HG03108 (cell line): ENCODE measurements around the gene SDR42E2.
"Not testable (repeated sequence)": the region's sequence is repeated elsewhere in the genome, so short reads cannot be mapped to it uniquely, and the experiment has no call there.

Experiments
- ATAC-seq: cut with Tn5 transposase; IDR thresholded peaks from one replicate; pipeline ENCODE4 v1.9.1; 2021; ENCODE audit warnings: moderate library complexity; ENCODE audit not compliant: unreplicated experiment

Gene SDR42E2

DNA sequence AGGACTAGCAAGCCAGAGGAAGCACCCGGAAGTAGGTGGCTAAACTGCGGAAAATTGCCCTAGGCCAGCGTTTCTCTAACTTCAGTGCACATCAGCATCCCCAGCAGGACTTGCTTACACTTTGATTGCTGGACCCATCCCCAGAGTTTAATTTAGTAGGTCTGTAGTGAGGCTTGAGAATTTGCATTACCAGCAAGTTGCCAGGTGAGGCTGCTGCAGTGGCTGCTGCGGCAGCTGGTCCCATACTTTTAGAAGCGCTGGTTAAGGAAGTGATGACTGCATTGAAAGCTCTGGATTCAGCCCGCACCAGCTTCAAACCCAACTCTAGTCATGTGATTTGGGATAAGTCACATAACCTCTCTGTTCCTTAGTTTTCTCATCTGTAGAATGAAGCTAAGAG lies 48.0 kb downstream of the SDR42E2 start:
- ATAC-seq = no peak

- no peak for ATAC-seq
These were observed 48.5 kb downstream of the SDR42E2 start for GRCh38 chr16:22210854-22211253.

DNA sequence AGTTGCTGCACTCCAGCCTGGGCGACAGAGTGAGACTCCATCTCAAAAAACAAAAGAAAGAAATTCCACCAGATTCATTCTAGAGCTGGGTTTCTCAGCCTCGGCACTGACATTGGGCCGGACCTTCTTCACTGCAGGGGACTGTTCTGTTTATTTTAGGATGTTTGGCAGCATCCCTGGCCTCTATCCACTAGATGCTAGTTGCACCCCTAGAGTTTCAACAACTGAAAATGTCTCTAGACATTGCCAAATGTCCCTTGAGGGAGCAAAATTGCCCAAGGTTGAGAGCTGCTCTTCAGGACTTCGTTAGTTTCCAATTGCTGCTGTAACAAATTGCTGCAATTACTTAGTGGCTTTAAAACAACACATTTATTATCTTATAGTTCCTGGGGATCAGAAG lies 50.9 kb downstream of the SDR42E2 start:
- no peak for ATAC-seq

DNA sequence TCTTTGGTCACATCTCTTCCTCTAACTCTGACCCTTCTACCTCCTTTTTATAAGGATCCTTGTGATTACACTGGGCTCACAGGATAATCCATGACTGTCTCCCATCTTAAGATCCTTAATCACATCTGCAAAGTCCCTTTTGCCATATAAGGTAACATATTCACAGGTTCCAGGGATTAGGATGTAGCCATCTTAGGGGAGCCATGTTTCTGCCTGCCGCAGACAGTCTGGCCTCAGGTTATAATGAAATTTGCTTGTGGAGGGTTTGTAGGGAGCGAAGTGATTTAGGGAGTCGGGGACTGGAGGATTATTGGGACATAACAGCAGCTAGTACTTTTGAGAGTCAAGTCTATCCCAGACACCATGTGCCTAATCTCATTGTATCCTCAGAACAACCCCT lies 51.5 kb downstream of the SDR42E2 start:
- ATAC-seq = no peak

GRCh38 chr16:22214402-22214801 lies 52.1 kb downstream of the SDR42E2 start:
- ATAC-seq = no peak

GRCh38 chr16:22214889-22215288 lies 52.6 kb downstream of the SDR42E2 start:
- no peak for ATAC-seq

DNA sequence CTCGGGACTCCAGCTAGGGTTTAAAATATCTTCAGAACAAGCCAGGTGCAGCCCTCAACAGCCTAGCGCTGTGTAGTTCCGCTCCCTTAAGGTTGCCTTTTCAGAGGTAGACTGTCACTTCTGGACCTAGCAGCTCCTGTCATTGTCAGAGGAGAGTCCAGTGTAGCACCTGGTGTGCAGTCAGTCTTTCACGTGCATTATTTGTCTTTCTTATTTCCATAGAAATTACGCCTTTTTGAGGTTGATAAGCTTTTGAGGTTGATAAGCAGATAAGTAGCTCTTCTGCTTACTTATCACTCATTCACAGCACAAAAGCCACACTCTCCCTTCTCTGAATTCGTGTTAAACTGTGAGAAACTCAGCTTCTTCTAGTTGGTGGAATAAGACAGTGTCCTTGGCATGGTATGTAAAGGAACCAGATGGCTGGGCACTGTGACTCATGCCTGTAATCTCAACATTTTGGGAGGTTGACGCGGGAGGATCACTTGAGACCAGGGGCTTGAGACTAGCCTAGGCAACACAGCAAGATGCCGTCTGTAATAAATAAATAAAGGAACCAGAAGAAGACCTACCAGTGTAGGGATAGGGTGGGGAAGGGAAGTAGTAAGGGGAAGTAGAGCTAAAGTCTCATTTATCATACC lies 54.0 kb downstream of the SDR42E2 start:
- ATAC-seq = no peak

- ATAC-seq = not testable (repeated sequence)
These were observed 54.5 kb downstream of the SDR42E2 start for GRCh38 chr16:22216832-22217225.

DNA sequence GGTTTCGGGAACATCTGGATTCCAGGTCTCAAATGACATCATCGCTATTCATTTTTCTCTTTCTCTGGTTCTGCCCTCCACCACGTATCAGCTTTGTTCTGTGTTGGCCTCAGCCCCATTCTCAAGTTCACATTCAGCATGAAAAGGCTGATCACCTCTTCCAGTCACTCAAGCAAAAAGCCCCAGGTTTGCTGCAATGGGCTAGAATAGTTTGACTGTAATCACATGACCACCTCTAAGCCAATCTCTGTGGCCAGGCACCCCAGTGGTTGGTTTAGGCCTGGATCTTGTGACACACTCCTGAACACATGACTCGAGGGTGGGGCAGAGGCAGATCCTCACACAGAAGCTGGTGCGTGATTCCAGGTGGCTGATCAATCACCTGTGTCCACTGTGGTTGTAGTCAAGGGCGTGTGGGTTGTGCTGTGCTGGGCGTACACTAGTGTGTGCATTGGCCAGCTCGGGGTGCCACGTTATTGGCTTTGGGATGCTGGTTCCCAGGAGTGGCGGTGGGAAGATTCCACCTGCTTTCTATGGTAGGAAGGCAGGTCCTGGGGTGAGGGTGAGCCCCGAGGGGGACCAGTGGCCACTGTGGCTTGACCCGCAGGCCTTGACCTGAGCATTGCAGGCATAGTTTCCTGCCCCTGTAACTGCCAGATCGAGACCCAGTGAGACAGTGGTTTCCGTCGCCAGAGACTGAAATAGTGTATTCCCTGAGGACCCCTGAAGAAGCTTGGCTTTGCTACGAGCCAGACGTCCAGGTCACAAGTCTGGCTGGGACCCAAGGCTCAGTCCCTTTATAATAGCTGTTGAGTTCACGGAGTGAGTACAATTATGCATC lies 55.8 kb downstream of the SDR42E2 start:
- ATAC-seq = peak; percentile 87

DNA sequence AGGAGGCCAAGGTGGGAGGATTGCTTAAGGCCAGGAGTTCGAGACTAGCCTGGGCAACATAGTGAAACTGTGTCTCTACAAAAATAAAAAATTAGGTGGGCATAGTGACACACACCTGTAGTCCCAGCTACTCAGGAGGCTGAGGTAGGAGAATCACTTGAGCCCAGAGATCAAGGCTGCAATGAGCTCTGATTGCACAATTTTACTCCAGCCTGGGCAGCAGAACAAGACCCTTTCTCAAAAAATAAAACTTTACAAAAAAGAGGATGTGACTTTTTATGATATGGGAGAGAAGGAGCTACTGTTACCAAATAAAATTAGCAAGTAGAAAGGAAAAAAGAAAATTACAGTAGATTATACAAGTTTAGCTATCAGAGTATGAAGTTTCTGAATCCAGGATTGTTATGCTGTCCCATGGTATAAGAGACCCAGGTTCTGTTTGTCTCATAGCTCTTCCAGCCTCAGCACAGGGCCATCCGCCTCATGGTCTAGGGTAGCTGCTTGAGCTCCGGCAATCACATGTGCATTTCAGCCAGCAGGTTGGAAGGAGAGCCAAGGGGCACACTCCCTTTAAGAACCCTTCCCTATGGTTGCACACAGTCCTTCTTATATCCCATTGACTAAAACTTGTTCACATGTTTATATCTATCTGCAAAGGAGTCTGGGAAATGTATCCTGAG lies 57.2 kb downstream of the SDR42E2 start:
- no peak for ATAC-seq

GRCh38 chr16:22220069-22220440 lies 57.7 kb downstream of the SDR42E2 start:
- no peak for ATAC-seq

DNA sequence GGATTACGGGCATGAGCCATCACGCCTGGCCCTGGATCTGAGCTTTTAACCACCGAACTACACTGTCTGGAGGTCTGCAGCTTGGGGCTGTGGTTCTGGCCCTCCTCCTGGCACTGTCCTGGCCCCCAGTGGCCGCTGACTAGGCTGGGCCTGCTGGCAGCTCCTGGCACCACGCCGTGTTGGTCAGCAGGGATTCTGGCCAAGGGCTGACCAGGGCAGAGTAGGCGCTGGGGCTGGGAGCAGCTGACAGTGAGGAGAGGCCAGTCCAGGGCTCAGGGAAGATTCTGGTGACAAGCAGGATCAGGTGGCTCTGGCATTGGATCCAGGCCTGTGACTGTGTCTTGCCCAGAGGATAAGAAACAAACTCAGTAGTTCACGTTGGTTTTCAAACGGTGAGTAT lies 58.4 kb downstream of the SDR42E2 start:
- ATAC-seq = no peak

DNA sequence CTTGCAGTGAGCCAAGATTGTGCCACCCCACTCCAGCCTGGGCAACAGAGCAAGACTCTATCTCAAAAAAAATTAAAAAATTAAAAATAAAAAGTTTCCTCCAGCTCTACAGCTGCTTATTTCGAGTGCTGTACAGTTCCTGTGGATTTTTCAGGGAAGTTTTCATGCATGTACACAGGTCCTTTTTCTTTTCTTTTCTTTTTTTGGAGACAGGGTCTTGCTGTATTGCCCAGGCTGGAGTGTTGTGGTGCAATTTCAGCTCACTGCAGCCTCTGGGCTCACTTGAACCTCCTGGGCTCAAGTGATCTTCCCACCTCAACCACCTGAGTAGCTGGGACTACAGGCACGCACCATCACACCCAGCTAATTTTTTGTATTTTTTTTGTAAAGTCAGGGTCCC lies 59.7 kb downstream of the SDR42E2 start:
- ATAC-seq = no peak

DNA sequence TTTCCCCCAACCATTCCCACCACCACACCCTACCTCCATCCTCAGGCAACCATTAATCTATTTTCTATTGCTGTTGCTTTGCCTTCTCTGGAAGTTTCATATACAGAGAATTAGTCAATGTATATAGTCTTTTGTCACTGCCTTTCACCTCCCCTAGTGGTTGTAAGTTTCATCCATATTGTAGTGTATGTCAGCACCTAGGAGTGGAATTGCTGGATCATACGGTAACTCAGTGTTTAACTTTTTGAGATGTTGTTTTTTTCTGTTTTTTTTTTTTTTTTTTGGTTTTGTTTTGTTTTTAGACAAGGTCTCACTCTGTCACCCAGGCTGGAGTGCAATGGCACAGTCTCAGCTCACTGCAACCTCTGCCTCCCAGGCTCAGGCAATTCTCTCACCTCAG lies 60.7 kb downstream of the SDR42E2 start:
- no peak for ATAC-seq

- ATAC-seq = no peak
These were observed 62.8 kb downstream of the SDR42E2 start for GRCh38 chr16:22225060-22225459.

DNA sequence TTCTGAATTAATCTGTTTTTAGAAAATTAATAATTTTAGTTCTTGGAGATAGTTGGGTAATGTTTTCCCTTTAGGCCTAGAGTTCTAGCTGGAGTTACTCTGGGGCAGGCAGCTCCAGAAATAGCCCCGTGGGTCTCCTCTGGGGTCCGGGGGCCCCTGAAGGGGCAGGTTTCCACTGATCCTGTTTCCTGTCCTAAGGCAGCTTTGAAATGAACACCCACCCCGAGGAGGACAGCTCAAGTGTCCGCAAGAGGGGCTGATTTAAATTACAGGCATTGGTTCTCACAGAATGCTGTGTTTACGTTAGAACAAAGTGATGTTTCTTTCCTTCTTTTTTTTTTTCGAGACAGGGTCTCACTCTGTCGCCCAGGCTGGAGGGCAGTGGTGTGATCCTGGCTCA lies 67.6 kb downstream of the SDR42E2 start:
- no peak for ATAC-seq

DNA sequence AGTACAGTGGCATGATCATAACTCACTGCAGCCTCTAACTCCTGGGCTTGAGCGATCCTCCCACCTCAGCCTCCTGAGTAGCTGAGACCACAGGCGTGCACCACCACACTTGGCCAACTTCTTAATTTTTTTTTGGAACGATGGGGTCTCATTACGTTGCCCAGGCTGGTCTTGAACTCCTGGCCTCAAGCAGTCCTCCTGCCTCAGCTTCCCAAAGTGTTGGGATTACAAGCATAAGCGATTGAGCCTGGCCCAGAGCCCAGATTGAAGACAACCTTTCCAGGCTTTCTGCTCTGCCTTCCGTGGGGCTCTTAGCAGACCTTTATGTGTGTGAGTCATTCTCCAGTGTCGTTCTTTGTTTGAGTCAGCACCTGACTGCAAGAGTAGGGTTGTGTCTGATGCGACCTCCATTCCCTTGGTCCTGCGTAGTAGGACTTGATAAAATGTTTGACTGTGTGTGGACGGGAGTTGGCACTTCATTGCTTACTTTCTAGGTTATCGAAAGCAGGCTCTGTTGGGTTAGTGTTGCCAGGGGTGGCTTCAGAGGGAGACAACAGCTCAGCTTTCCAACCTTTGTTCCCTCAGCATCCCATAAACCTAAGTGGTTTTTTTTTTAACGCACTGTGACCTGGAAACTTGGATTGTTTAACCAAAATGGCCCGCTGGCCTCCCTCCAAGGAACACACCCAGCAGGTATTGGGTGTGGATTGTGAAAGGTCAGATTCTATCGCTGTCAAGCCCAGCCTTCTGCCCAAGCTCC lies 70.2 kb downstream of the SDR42E2 start:
- no peak for ATAC-seq

DNA sequence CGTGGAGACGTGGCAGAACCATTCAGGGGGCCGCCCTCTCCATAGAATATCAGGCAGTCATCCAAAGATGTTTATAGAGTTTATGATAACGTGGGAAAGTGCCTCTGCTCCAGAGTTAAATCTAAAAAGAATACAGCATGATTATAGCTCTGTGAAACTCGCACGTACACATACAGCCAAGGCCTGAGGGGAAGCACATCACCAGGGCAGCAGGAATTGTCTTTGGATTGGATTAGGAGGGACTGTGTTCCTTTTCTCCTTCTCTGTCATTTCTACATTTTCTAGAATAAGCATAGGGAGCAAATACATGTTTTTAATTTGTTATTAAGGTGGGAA lies 70.7 kb downstream of the SDR42E2 start:
- ATAC-seq = no peak

GRCh38 chr16:22235839-22236745 lies 73.8 kb downstream of the SDR42E2 start:
- ATAC-seq = no peak

GRCh38 chr16:22239131-22239805 lies 77.0 kb downstream of the SDR42E2 start:
- ATAC-seq = no peak
